ENCODE results near the gene MAD2L1. TPM values are rescaled to one million over a fixed set of nuclear protein-coding genes. Genes with fewer than 3 reads are reported as not detected.
"Not testable (repeated sequence)": the region's sequence is repeated elsewhere in the genome, so short reads cannot be mapped to it uniquely, and the experiment has no call there.

MAD2L1 gene
- total RNA-seq, 4 donors from 2014 or later, result 1.8 to 12.2 (median 2.9) TPM; not detected in 1

DNA sequence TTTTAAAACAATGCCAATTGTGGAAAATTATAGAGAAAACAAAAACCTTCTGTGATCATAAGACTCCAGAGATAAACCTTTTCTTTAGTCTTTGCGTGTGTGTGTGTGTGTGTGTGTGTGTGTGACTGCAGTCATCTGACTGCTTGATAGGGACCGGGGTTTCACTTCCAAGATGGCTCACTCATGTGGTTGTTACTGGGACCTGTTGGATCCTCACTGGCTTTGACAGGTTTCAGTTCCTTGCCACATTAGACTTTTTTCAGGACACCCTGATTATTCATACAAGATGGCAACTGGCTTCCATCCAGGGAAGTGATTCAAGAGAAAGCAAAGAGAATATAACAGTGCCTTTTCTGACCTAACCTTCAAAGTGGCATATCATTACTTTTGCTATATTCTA, 21.9 kb upstream of the MAD2L1 start:
- no peak overlapping the region for H3K27ac ChIP-seq
- H3K4me1 ChIP-seq, result no peaks in the 10 kb centered on the region
- no peak for DNase-seq
- TF ChIP-seq, protein P1, sequence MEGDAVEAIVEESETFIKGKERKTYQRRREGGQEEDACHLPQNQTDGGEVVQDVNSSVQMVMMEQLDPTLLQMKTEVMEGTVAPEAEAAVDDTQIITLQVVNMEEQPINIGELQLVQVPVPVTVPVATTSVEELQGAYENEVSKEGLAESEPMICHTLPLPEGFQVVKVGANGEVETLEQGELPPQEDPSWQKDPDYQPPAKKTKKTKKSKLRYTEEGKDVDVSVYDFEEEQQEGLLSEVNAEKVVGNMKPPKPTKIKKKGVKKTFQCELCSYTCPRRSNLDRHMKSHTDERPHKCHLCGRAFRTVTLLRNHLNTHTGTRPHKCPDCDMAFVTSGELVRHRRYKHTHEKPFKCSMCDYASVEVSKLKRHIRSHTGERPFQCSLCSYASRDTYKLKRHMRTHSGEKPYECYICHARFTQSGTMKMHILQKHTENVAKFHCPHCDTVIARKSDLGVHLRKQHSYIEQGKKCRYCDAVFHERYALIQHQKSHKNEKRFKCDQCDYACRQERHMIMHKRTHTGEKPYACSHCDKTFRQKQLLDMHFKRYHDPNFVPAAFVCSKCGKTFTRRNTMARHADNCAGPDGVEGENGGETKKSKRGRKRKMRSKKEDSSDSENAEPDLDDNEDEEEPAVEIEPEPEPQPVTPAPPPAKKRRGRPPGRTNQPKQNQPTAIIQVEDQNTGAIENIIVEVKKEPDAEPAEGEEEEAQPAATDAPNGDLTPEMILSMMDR (IDR thresholded peaks at IDR 0.05), result no peak
- TF ChIP-seq POLR2A (IDR thresholded peaks at IDR 0.05), result no peak
- H3K9me3 ChIP-seq, result no peaks in the 10 kb centered on the region
- no peak overlapping the region for H3K4me3 ChIP-seq
- no peaks in the 10 kb centered on the region for H3K27me3 ChIP-seq
- no peaks in the 10 kb centered on the region for H3K36me3 ChIP-seq
- intact Hi-C loops (cut with DNase I; ENCODE audit: low total_unique reads), result no loop called here

DNA sequence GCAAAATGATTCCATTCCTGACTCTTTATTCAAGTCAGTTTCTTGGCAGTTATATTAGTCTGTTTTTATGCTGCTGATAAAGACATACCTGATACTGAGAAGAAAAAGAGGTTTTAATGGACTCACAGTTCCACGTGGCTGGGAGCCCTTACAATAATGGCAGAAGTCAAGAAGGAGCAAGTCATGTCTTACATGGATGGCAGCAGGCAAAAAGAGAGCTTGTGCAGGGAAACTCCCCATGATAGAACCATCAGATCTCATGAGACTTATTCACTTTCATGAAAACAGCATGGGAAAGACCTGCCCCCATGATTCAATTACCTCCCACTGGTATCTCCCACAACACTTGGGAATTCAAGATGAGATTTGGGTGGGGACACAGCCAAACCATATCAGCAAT, 21.4 kb upstream of the MAD2L1 start:
- intact Hi-C loops (cut with DNase I; ENCODE audit: low total_unique reads); H3K4me1 ChIP-seq; H3K36me3 ChIP-seq; H3K9me3 ChIP-seq; DNase-seq; H3K27ac ChIP-seq; H3K27me3 ChIP-seq; H3K4me3 ChIP-seq: not testable (repeated sequence)

DNA sequence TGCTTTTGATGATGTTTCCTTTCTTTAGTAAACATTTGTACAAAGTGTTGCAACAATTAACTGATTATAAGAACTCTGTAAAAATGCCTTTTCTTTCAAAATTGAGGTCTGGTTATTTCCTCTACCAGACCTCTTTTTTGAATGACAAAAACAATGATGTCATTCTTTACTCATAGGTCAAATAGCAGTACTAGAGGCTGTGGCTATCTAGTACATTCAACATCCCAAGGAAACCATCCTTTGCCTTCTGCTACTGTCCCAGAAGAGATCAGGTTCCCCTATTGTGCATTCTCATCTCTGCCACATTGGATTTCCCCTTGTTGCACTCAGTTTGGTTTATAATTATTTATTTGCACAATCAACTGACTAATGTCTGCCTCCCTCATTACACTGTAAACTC, 19.1 kb upstream of the MAD2L1 start:
- H3K36me3 ChIP-seq, result no peaks in the 10 kb centered on the region
- H3K9me3 ChIP-seq, result no peaks in the 10 kb centered on the region
- TF ChIP-seq, protein P1 (IDR thresholded peaks at IDR 0.05), result no peak
- no peak for TF ChIP-seq POLR2A (IDR thresholded peaks at IDR 0.05)
- H3K27me3 ChIP-seq, result no peaks in the 10 kb centered on the region
- no peaks in the 10 kb centered on the region for H3K4me1 ChIP-seq
- intact Hi-C loops (cut with DNase I; ENCODE audit: low total_unique reads), result no loop called here
- no peak for DNase-seq
- no peak overlapping the region for H3K4me3 ChIP-seq
- H3K27ac ChIP-seq, result no peak overlapping the region

DNA sequence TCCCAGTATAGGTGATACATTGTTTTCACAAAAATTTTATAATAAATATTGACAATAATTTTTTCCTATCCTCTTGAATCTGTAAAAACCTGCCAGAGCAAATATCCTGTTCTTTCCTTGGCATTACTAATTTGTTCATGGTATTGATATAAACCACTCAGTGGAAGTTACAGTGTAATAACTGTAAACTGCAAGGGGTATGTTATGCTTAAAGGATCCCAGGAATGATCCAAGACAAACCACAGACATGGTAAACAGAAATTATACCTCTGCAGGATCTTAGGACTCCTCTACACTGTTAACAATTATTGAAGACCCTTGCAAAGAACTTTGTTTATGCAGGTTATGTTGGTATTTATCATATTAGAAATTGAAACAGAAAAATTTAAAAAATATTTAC, 17.7 kb upstream of the MAD2L1 start:
- H3K27ac ChIP-seq, result no peak overlapping the region
- H3K4me1 ChIP-seq, result no peaks in the 10 kb centered on the region
- H3K4me3 ChIP-seq, result no peak overlapping the region
- no peak for TF ChIP-seq POLR2A (IDR thresholded peaks at IDR 0.05)
- TF ChIP-seq, protein P1 (IDR thresholded peaks at IDR 0.05), result no peak
- H3K9me3 ChIP-seq, result no peaks in the 10 kb centered on the region
- DNase-seq, result no peak
- no peaks in the 10 kb centered on the region for H3K27me3 ChIP-seq
- intact Hi-C loops (cut with DNase I; ENCODE audit: low total_unique reads), result no loop called here
- no peaks in the 10 kb centered on the region for H3K36me3 ChIP-seq

DNA sequence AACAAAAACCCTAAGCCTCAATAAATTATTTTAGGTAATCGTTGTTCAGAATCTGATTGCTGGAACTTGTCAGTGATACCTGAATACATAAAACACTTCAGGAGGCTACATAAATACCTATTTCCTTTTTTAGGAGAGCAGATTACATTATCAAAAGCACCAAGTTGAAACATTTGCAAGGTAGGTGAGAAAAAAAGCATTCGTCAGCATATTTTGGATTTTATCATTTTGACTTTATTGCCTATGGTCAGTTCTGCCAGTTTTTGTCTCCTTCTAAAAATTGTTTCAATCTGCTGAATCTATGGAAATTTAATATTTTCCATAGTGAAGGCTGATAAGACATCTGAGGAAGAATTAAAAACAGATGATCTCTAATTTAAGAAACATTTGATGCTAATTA, 16.5 kb upstream of the MAD2L1 start:
- no peaks in the 10 kb centered on the region for H3K27me3 ChIP-seq
- no peak overlapping the region for H3K4me3 ChIP-seq
- no peaks in the 10 kb centered on the region for H3K4me1 ChIP-seq
- no peaks in the 10 kb centered on the region for H3K9me3 ChIP-seq
- H3K27ac ChIP-seq, result no peak overlapping the region
- no peaks in the 10 kb centered on the region for H3K36me3 ChIP-seq
- DNase-seq, result no peak
- intact Hi-C loops (cut with DNase I; ENCODE audit: low total_unique reads), result no loop called here
- TF ChIP-seq, protein P1 (IDR thresholded peaks at IDR 0.05), result no peak

DNA sequence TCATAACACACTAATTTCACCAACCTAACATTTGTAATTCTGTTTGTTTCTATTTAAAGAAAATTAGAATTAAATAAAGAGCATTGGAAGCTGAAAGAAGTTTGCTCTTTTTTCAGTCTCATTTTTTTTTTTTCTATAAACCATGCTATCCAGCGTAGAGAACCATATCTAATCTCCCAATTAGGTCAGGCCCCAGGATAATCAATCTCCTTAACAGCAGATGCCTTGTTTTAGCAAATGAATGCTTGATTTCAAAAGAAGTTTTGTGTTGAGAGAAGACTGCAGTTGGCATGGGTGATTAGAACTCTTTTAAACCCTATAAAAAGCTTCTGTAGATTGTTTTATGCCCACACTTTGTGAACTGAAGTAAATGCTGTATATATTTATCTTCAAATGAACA, 15.6 kb upstream of the MAD2L1 start:
- Histone ChIP-seq H3K4me1 (no peaks in the 10 kb centered on the region), H3K27ac (no peak overlapping the region), H3K36me3 (no peaks in the 10 kb centered on the region), H3K9me3 (no peaks in the 10 kb centered on the region), H3K4me3 (no peak overlapping the region), H3K27me3 (no peaks in the 10 kb centered on the region)
- DNase-seq, result no peak
- intact Hi-C loops (cut with DNase I; ENCODE audit: low total_unique reads), result no loop called here
- TF ChIP-seq POLR2A (IDR thresholded peaks at IDR 0.05), result no peak
- TF ChIP-seq, protein P1 (IDR thresholded peaks at IDR 0.05), result no peak

All from uterus (tissue), 4 donors.